ENCODE data around the gene MEGF8.

GRCh38 chr19:42309686-42310085 lies 15.7 kb upstream of the MEGF8 start:
- TF ChIP-seq EZH2 (IDR thresholded peaks at IDR 0.05; ENCODE audit: borderline replicate concordance, control insufficient read depth, low read depth, low read length), result no peak
- no peak for TF ChIP-seq RBBP5 (conservative IDR thresholded peaks at IDR 0.05)
- no peak for TF ChIP-seq CREM (IDR thresholded peaks at IDR 0.05; ENCODE audit: low read depth)
- no peak for TF ChIP-seq MYC (IDR thresholded peaks at IDR 0.05; ENCODE audit: insufficient read depth, insufficient read length, insufficient replicate concordance, low read length, severe bottlenecking)
- TF ChIP-seq HDAC2 (IDR thresholded peaks at IDR 0.05), result no peak
- TF ChIP-seq SMARCA5 (IDR thresholded peaks at IDR 0.05), result no peak
- no peak for TF ChIP-seq RFX5 (IDR thresholded peaks at IDR 0.05; ENCODE audit: low read depth, low read length)
- TF ChIP-seq SPI1 (IDR thresholded peaks at IDR 0.05; ENCODE audit: borderline replicate concordance, insufficient read depth, low read depth, low read length), result no peak
- TF ChIP-seq CTCF (IDR thresholded peaks at IDR 0.05 in 2 of 3, conservative IDR thresholded peaks at IDR 0.05 in 1 of 3; ENCODE audit: control insufficient read depth in 2 of 3, extremely low read depth in 1 of 3, insufficient read depth in 1 of 3, low read depth in 3 of 3, low read length in 3 of 3), result no peak
- TF ChIP-seq, protein P1, sequence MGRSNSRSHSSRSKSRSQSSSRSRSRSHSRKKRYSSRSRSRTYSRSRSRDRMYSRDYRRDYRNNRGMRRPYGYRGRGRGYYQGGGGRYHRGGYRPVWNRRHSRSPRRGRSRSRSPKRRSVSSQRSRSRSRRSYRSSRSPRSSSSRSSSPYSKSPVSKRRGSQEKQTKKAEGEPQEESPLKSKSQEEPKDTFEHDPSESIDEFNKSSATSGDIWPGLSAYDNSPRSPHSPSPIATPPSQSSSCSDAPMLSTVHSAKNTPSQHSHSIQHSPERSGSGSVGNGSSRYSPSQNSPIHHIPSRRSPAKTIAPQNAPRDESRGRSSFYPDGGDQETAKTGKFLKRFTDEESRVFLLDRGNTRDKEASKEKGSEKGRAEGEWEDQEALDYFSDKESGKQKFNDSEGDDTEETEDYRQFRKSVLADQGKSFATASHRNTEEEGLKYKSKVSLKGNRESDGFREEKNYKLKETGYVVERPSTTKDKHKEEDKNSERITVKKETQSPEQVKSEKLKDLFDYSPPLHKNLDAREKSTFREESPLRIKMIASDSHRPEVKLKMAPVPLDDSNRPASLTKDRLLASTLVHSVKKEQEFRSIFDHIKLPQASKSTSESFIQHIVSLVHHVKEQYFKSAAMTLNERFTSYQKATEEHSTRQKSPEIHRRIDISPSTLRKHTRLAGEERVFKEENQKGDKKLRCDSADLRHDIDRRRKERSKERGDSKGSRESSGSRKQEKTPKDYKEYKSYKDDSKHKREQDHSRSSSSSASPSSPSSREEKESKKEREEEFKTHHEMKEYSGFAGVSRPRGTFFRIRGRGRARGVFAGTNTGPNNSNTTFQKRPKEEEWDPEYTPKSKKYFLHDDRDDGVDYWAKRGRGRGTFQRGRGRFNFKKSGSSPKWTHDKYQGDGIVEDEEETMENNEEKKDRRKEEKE (IDR thresholded peaks at IDR 0.05), result no peak
- no peak for TF ChIP-seq POLR2AphosphoS5 (IDR thresholded peaks at IDR 0.05; ENCODE audit: low read length)

Measured in GM12878 (cell line).